Left lung (tissue), 10 donors: ENCODE results near the gene MRPL17. TPM values are rescaled to one million over a fixed set of nuclear protein-coding genes. Genes with fewer than 3 reads are reported as not detected.

ENCODE experiments used
- ATAC-seq: fragments of 200-7000 bp; cut with Tn5 transposase; one replicate; pipeline ENCODE4 v1.9.1; 2020; ENCODE audit warnings: moderate library complexity
- DNase-seq, 4 donors: peaks; one replicate each; pipeline ENCODE4 v3.0.0-alpha.2; 2013 to 2020
- H3K27ac ChIP-seq, 2 donors: fragments of 200-600 bp; sonication (generic) in 1 of 2; one replicate each; pipeline versions ENCODE4 v1.5.0 to v1.8.0; 2020 to 2021
- H3K27me3 ChIP-seq, 2 donors: fragments of 200-600 bp; sonication (generic) in 1 of 2; one replicate each; pipeline versions ENCODE4 v1.5.0 to v1.8.0; 2020 to 2021
- H3K36me3 ChIP-seq, 2 donors: fragments of 200-600 bp; sonication (generic) in 1 of 2; one replicate each; pipeline versions ENCODE4 v1.5.0 to v1.8.0; 2020 to 2021
- H3K4me1 ChIP-seq, 2 donors: fragments of 200-600 bp; one replicate each; pipeline ENCODE4 v1.8.0; 2021
- H3K4me3 ChIP-seq, 2 donors: fragments of 200-600 bp; sonication (generic) in 1 of 2; one replicate each; pipeline versions ENCODE4 v1.5.0 to v1.8.0; 2020 to 2021; ENCODE audit warnings: mild to moderate bottlenecking in 1 of 2
- H3K9me3 ChIP-seq, 2 donors: fragments of 200-600 bp; sonication (generic) in 1 of 2; one replicate each; pipeline versions ENCODE4 v1.5.0 to v1.8.0; 2020 to 2021
- intact Hi-C, 2 donors: fragments of 100-400 bp; cut with DNase I; formaldehyde crosslinking; loops; one replicate each; pipeline versions ENCODE4 v1.11.2 to v1.14.2; 2022
- polyA plus RNA-seq, 6 donors: library from polyadenylated mRNA; unstranded; fragments of 120-200 nt; gene quantifications; one replicate each; pipeline ENCODE4 v1.2.1, GENCODE V29; 2013; ENCODE audit not compliant: insufficient read length in 6 of 6
- total RNA-seq, 2 donors: library from RNA; stranded (reverse); fragmentation: NEBNext Ultra II Directional; extraction: Animal tissue kit (Norgen Biotek cat#: 25700); gene quantifications; one replicate each; pipeline ENCODE4 v1.2.1, GENCODE V29; 2021
- TF ChIP-seq, protein P1 (sequence below), 2 donors: fragments of 200-600 bp; sonication (generic) in 1 of 2; IDR thresholded peaks; one replicate each; pipeline versions ENCODE4 v1.5.0 to v1.8.0; 2021; ENCODE audit warnings: antibody characterized with exemption in 2 of 2
- donor health status: DM: no; HTN: yes; CAD: no.
- donor health status: DM: no; HTN: no; CAD: no.

MRPL17 gene
- total and polyA plus RNA-seq, 8 donors = 45.0 to 57.3 (median 51.0) TPM

DNA sequence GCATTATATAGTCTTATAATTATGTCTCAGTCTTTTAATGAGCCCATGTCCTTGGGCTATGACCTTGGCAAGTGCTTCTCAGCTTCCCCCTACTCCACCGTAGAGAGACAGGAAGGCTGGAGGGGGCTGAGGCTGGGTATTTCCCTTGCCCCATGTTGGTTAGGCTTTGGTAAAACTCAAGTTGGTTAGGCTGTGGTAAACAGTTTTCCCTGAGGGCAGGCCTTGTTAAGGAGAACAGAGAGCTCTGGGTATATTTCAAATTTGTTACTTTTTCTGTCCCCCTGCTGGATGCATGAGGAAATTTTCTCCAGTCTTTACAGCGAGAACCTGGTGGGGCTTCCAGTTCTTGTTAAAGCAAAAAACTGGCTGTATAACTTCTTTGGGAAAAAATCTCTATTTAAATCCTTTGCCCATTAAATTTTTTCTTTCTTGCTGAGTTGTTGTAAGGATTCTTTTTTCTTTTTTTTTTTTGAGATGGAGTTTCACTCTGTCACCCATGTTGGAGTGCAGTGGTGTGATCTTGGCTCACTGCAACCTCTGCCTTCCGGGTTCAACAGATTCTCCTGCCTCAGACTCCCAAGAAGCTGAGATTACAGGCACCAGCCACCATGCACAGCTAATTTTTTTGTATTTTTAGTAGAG lies 15.3 kb downstream of the MRPL17 start:
- Histone ChIP-seq H3K9me3 (no peaks in the 10 kb centered on the region), H3K4me1 (peaks cover 0 to 5% of the 10 kb centered on the region in 2 donors), H3K36me3 (no peaks in the 10 kb centered on the region), H3K27ac (no peak overlapping the region), H3K4me3 (no peak overlapping the region), H3K27me3 (no peaks in the 10 kb centered on the region)
- peak; percentile 56 for ATAC-seq
- DNase-seq = no peak
- intact Hi-C loops = no loop called here
- TF ChIP-seq, protein P1, sequence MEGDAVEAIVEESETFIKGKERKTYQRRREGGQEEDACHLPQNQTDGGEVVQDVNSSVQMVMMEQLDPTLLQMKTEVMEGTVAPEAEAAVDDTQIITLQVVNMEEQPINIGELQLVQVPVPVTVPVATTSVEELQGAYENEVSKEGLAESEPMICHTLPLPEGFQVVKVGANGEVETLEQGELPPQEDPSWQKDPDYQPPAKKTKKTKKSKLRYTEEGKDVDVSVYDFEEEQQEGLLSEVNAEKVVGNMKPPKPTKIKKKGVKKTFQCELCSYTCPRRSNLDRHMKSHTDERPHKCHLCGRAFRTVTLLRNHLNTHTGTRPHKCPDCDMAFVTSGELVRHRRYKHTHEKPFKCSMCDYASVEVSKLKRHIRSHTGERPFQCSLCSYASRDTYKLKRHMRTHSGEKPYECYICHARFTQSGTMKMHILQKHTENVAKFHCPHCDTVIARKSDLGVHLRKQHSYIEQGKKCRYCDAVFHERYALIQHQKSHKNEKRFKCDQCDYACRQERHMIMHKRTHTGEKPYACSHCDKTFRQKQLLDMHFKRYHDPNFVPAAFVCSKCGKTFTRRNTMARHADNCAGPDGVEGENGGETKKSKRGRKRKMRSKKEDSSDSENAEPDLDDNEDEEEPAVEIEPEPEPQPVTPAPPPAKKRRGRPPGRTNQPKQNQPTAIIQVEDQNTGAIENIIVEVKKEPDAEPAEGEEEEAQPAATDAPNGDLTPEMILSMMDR (IDR thresholded peaks at IDR 0.05) = peak; percentile 37 to 58

DNA sequence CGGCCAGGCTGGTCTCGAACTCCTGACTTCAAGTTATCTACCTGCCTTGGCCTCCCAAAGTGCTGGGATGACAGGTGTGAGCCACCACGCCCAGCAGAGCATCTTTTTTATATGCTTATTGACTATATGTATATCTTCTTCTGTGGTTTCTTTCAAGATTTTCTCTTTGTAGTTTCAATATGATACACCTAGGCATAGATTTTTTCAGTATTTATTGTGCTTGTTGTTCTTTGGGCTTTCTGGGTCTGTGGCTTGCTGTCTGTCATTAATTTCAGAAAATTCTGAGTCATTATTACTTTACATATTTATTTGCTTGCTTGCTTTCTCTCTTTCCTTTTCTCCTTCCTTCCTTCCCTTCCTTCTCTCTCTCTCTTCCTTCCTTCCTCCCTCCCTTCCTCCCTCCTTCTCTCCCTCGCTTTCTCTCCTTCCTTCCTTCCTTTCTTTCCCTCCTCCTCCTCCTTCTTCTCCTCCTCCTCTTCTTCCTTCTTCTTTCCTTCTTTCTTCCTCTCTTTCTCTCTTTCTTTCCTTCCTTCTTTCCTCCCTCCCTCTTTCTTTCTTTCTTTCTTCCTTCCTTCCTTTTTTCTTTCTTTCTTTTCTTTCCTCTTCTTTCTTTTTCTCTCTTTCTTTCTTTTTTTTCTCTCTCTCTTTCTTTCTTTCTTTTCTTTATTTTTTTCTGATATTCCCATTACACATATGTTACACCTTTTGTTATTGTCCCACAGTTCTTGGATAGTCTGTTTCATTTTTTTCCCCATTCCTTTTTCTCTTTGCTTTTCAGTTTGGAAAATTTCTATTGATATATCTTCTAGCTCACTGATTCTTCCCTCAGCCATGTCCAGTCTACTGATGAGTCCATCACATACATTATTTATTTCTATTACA lies 16.6 kb downstream of the MRPL17 start:
- ATAC-seq (no peak), DNase-seq (no peak)
- H3K4me3 ChIP-seq = no peak overlapping the region
- no peak overlapping the region for H3K27ac ChIP-seq
- intact Hi-C loops = no loop called here
- TF ChIP-seq, protein P1 (IDR thresholded peaks at IDR 0.05) = no peak
- no peaks in the 10 kb centered on the region for H3K27me3 ChIP-seq
- no peaks in the 10 kb centered on the region for H3K36me3 ChIP-seq
- H3K9me3 ChIP-seq = no peaks in the 10 kb centered on the region
- peaks cover 0 to 5% of the 10 kb centered on the region in 2 donors for H3K4me1 ChIP-seq

DNA sequence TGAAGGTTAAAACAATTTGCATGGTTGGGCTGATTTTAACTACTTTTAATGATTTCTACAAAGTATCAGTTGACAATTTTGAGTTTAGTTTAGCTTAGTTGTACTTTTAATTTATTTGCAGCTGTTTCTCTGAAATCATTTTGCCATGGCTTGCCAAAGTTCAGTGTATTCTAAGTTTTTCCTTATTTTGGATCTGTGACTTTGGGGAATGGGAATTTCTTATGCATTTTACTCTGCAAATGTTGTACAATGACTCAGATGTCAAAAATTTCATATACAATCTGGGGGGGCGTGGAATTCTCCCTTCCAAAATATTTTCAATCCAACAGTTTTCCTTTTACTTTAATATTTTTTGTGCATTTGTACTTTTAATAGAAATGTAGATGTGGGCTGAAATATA lies 18.6 kb downstream of the MRPL17 start:
- no peak overlapping the region for H3K27ac ChIP-seq
- no peaks in the 10 kb centered on the region for H3K27me3 ChIP-seq
- H3K4me3 ChIP-seq = no peak overlapping the region
- intact Hi-C loops = no loop called here
- ATAC-seq (no peak), DNase-seq (no peak)
- H3K4me1 ChIP-seq = peaks cover 0 to 5% of the 10 kb centered on the region in 2 donors
- no peaks in the 10 kb centered on the region for H3K36me3 ChIP-seq
- H3K9me3 ChIP-seq = no peaks in the 10 kb centered on the region
- TF ChIP-seq, protein P1 (IDR thresholded peaks at IDR 0.05) = no peak

DNA sequence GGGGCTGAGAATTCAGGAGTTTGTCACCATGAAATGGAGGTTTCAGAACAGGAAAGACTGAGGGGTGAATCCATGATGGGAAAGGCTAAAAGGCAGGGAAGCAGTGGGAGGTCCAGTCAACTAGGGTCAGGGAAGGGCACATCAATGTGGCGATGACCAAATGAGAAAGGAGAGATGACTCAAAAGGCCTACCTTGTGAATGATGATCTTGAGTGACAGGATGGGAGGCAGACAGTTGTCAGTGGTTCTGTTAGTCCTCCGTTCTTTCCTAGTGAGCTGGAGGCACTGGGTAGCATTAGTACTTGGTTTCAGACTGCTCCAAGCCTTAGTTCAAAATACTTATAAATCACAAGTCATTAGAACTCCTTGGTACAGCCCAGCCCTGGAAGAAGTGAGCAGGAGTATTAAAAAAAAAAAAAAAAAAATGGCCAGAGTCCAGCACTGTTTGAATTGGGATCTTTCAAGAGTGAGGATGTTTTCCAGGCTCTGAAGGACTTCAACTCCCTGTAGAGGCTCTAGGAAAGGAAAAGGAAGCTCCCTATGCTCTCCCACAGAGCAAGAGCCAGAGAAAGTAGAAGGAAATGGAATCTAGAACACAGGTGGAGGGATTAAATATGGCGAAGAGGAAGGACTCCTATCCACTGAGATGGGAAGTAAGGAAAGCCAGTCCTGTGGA lies 19.2 kb downstream of the MRPL17 start:
- Histone ChIP-seq H3K4me1 (peaks cover 0 to 5% of the 10 kb centered on the region in 2 donors), H3K36me3 (no peaks in the 10 kb centered on the region), H3K4me3 (no peak overlapping the region), H3K27ac (no peak overlapping the region), H3K27me3 (no peaks in the 10 kb centered on the region), H3K9me3 (no peaks in the 10 kb centered on the region)
- DNase-seq (no peak), ATAC-seq (peak; percentile 35)
- intact Hi-C loops = no loop called here
- TF ChIP-seq, protein P1 (IDR thresholded peaks at IDR 0.05) = no peak

DNA sequence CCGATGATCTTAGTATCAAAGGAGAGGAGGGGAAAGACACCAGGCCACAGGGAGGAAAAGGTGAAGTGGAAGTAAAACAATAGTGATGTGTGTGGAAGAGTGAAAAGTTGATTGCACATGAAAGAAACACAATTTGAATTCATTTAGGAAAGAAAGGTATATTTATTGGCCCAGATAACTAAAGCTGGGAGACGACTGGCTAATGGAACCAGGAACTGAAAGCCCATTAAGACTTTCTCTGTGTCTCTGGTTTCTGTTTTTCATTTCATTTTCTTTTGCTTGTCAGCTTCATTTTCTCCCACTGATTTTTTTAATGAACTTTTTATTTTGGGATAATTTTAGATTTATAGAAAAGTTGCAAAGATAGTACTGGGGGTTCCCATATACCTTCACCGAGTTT lies 22.4 kb downstream of the MRPL17 start:
- H3K36me3 ChIP-seq = no peaks in the 10 kb centered on the region
- no peak overlapping the region for H3K4me3 ChIP-seq
- no peak for DNase-seq
- H3K27me3 ChIP-seq = peaks cover 0 to 14% of the 10 kb centered on the region in 2 donors
- ATAC-seq = no peak
- intact Hi-C loops = no loop called here
- no peaks in the 10 kb centered on the region for H3K9me3 ChIP-seq
- no peaks in the 10 kb centered on the region for H3K4me1 ChIP-seq
- TF ChIP-seq, protein P1 (IDR thresholded peaks at IDR 0.05) = no peak
- H3K27ac ChIP-seq = no peak overlapping the region
